HepG2 (cell line): ENCODE results near the gene GJD4. TPM values are rescaled to one million over a fixed set of nuclear protein-coding genes. Genes with fewer than 3 reads are reported as not detected.
A peak's percentile ranks its signal among the peaks of the same experiment; 100 is the strongest.

Experiments used
- EED ChIP-seq: sonication (generic); formaldehyde crosslinking; IDR thresholded peaks from 2 replicates; pipeline ENCODE4 v1.5.0; 2020; ENCODE audit warnings: mild to moderate bottlenecking, missing genetic modification reagents
- FOXK2 ChIP-seq: fragments of 450-650 bp; IDR thresholded peaks from 2 replicates; pipeline ENCODE4 v1.6.1; 2016
- FOXO1 ChIP-seq: sonication (generic); formaldehyde crosslinking; IDR thresholded peaks from 2 replicates; pipeline ENCODE4 v1.4.0; 2020; ENCODE audit warnings: missing genetic modification reagents
- GABPB1 ChIP-seq: IDR thresholded peaks from 2 replicates; pipeline ENCODE4 v1.6.1; 2016; ENCODE audit warnings: mild to moderate bottlenecking, missing genetic modification reagents, moderate library complexity, missing compliant biosample characterization
- KLF9 ChIP-seq: IDR thresholded peaks from 2 replicates; pipeline ENCODE4 v1.6.1; 2016; ENCODE audit warnings: low read depth
- PLRG1 ChIP-seq: fragments of 450-650 bp; conservative IDR thresholded peaks from 2 replicates; pipeline ENCODE4 v1.6.1; 2016
- POGZ ChIP-seq: sonication (generic); formaldehyde crosslinking; IDR thresholded peaks from 2 replicates; pipeline ENCODE4 v1.4.0; 2020; ENCODE audit warnings: mild to moderate bottlenecking, missing genetic modification reagents
- PPARG ChIP-seq: conservative IDR thresholded peaks from 2 replicates; pipeline ENCODE4 v1.6.1; 2016; ENCODE audit warnings: missing biosample characterization, missing genetic modification reagents
- SATB2 ChIP-seq: sonication (generic); formaldehyde crosslinking; IDR thresholded peaks from 2 replicates; pipeline ENCODE4 v1.5.0; 2020; ENCODE audit warnings: missing genetic modification reagents
- SRSF4 ChIP-seq: fragments of 200-400 bp; formaldehyde crosslinking; IDR thresholded peaks from one replicate; pipeline ENCODE4 v1.6.1; 2018; ENCODE audit warnings: mild to moderate bottlenecking, low read depth, low read length, moderate library complexity; ENCODE audit not compliant: poor library complexity, severe bottlenecking
- TGIF2 ChIP-seq: IDR thresholded peaks from 2 replicates; pipeline ENCODE4 v1.6.1; 2016; ENCODE audit warnings: control low read depth, missing compliant biosample characterization
- ZBTB1 ChIP-seq: sonication (generic); formaldehyde crosslinking; IDR thresholded peaks from 2 replicates; pipeline ENCODE4 v1.4.0; 2020; ENCODE audit warnings: missing genetic modification reagents, borderline replicate concordance
- ZNF20 ChIP-seq: sonication (generic); formaldehyde crosslinking; IDR thresholded peaks from 2 replicates; pipeline ENCODE4 v1.4.0; 2020; ENCODE audit warnings: mild to moderate bottlenecking, moderate library complexity, missing genetic modification reagents
- ZNF260 ChIP-seq: sonication (generic); formaldehyde crosslinking; IDR thresholded peaks from 2 replicates; pipeline ENCODE4 v1.4.0; 2020; ENCODE audit warnings: missing genetic modification reagents, low read depth, mild to moderate bottlenecking, borderline replicate concordance
- ZNF512B ChIP-seq: sonication (generic); formaldehyde crosslinking; IDR thresholded peaks from 2 replicates; pipeline ENCODE4 v1.5.1; 2020; ENCODE audit warnings: missing genetic modification reagents, mild to moderate bottlenecking, borderline replicate concordance
- polyA plus RNA-seq, 8 experiments: library from polyadenylated mRNA; depleted of rRNA in 3 of 8; stranded (reverse) in 7 of 8; unstranded in 1 of 8; fragments of >200 nt; fragmentation: Illumina TruSeq in 4 of 8; extraction: Trizol in 4 of 8; gene quantifications; 2 replicates each; pipeline versions ENCODE4 v1.2.1 to v1.2.3, GENCODE V29; 2011 to 2016; ENCODE audit warnings: low read depth in 4 of 8, missing spikeins in 1 of 8, mixed read lengths in 1 of 8; ENCODE audit not compliant: insufficient read depth in 1 of 8
- total RNA-seq, 5 experiments: library from RNA; depleted of rRNA; stranded (reverse); fragments of >200 nt; fragmentation: Illumina TruSeq; extraction: Trizol; gene quantifications; 2 replicates each; pipeline ENCODE4 v1.2.3, GENCODE V29; 2016; ENCODE audit warnings: low read depth in 1 of 5
- TF ChIP-seq, protein P1 (sequence below): sonication (generic); IDR thresholded peaks from 2 replicates; pipeline ENCODE4 v1.6.1; 2016; ENCODE audit warnings: low read depth, borderline replicate concordance
- TF ChIP-seq, protein P2 (sequence below): sonication (generic); formaldehyde crosslinking; IDR thresholded peaks from 2 replicates; pipeline ENCODE4 v1.5.0; 2020; ENCODE audit warnings: missing genetic modification reagents
- TF ChIP-seq, protein P3 (sequence below), 2 experiments: sonication (generic) in 1 of 2; formaldehyde crosslinking in 1 of 2; IDR thresholded peaks; 2 replicates each; pipeline versions ENCODE4 v1.4.0 to v1.6.1; 2016 to 2020; ENCODE audit warnings: borderline replicate concordance in 1 of 2, low read depth in 1 of 2, mild to moderate bottlenecking in 1 of 2, missing genetic modification reagents in 1 of 2
- TF ChIP-seq, protein P4 (sequence below): sonication (generic); formaldehyde crosslinking; IDR thresholded peaks from 2 replicates; pipeline ENCODE4 v1.4.0; 2020; ENCODE audit warnings: missing genetic modification reagents

Gene GJD4
- total and polyA plus RNA-seq, 2 of the 13 experiments (the other 11 are each of a cell fraction or from before 2014, with no cell fraction given) = not detected

GRCh38 chr10:35612385-35613106 is 7.4 kb downstream of the GJD4 start (continued):
- TF ChIP-seq PPARG (CRISPR knock-in tag) (no peak), POGZ (CRISPR knock-in tag) (0 out of 2 replicates have a peak, but pooled peaks have one; percentile 11), PLRG1 (no peak), FOXK2 (no peak), FOXO1 (CRISPR knock-in tag) (peak; percentile 43; the same call in 1 of the 2 replicates), TGIF2 (CRISPR knock-in tag) (no peak), ZBTB1 (CRISPR knock-in tag) (no peak), SATB2 (CRISPR knock-in tag) (no peak), EED (no peak), ZNF260 (CRISPR knock-in tag) (no peak), GABPB1 (CRISPR knock-in tag) (no peak), KLF9 (CRISPR knock-in tag) (no peak), SRSF4 (no peak), ZNF20 (CRISPR knock-in tag) (no peak), ZNF512B (CRISPR knock-in tag) (no peak)
- TF ChIP-seq, protein P1, sequence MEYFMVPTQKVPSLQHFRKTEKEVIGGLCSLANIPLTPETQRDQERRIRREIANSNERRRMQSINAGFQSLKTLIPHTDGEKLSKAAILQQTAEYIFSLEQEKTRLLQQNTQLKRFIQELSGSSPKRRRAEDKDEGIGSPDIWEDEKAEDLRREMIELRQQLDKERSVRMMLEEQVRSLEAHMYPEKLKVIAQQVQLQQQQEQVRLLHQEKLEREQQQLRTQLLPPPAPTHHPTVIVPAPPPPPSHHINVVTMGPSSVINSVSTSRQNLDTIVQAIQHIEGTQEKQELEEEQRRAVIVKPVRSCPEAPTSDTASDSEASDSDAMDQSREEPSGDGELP = no peak
- TF ChIP-seq, protein P2, sequence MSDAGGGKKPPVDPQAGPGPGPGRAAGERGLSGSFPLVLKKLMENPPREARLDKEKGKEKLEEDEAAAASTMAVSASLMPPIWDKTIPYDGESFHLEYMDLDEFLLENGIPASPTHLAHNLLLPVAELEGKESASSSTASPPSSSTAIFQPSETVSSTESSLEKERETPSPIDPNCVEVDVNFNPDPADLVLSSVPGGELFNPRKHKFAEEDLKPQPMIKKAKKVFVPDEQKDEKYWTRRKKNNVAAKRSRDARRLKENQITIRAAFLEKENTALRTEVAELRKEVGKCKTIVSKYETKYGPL (CRISPR knock-in tag) = no peak
- TF ChIP-seq, protein P3, sequence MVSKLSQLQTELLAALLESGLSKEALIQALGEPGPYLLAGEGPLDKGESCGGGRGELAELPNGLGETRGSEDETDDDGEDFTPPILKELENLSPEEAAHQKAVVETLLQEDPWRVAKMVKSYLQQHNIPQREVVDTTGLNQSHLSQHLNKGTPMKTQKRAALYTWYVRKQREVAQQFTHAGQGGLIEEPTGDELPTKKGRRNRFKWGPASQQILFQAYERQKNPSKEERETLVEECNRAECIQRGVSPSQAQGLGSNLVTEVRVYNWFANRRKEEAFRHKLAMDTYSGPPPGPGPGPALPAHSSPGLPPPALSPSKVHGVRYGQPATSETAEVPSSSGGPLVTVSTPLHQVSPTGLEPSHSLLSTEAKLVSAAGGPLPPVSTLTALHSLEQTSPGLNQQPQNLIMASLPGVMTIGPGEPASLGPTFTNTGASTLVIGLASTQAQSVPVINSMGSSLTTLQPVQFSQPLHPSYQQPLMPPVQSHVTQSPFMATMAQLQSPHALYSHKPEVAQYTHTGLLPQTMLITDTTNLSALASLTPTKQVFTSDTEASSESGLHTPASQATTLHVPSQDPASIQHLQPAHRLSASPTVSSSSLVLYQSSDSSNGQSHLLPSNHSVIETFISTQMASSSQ (IDR thresholded peaks at IDR 0.05; ENCODE audit: low read depth) = no peak
- TF ChIP-seq, protein P3 (CRISPR knock-in tag; IDR thresholded peaks at IDR 0.05; ENCODE audit: borderline replicate concordance) = no peak
- TF ChIP-seq, protein P4, sequence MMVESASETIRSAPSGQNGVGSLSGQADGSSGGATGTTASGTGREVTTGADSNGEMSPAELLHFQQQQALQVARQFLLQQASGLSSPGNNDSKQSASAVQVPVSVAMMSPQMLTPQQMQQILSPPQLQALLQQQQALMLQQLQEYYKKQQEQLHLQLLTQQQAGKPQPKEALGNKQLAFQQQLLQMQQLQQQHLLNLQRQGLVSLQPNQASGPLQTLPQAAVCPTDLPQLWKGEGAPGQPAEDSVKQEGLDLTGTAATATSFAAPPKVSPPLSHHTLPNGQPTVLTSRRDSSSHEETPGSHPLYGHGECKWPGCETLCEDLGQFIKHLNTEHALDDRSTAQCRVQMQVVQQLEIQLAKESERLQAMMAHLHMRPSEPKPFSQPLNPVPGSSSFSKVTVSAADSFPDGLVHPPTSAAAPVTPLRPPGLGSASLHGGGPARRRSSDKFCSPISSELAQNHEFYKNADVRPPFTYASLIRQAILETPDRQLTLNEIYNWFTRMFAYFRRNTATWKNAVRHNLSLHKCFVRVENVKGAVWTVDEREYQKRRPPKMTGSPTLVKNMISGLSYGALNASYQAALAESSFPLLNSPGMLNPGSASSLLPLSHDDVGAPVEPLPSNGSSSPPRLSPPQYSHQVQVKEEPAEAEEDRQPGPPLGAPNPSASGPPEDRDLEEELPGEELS = peak; percentile 35; the same call in 1 of the 2 replicates
